Mucosa of descending colon (tissue), 3 donors: ENCODE measurements around the gene NRL. TPM values are rescaled to one million over a fixed set of nuclear protein-coding genes. Genes with fewer than 3 reads are reported as not detected.

Experiments used
- ATAC-seq: fragments of 200-7000 bp; cut with Tn5 transposase; one replicate; pipeline ENCODE4 v1.9.1; 2020; ENCODE audit warnings: mild to moderate bottlenecking, moderate library complexity
- DNase-seq, 3 donors: peaks; one replicate each; pipeline ENCODE4 v3.0.0-alpha.2; 2020
- H3K36me3 ChIP-seq: fragments of 200-600 bp; one replicate; pipeline ENCODE4 v1.8.0; 2021; ENCODE audit warnings: low read depth, mild to moderate bottlenecking
- H3K4me1 ChIP-seq: fragments of 200-600 bp; one replicate; pipeline ENCODE4 v1.8.0; 2021; ENCODE audit warnings: low read depth, mild to moderate bottlenecking
- H3K4me3 ChIP-seq: fragments of 200-600 bp; one replicate; pipeline ENCODE4 v1.8.0; 2021; ENCODE audit warnings: mild to moderate bottlenecking
- H3K9me3 ChIP-seq: fragments of 200-600 bp; one replicate; pipeline ENCODE4 v1.8.0; 2021; ENCODE audit warnings: mild to moderate bottlenecking
- CTCF ChIP-seq: fragments of 200-600 bp; IDR thresholded peaks from one replicate; pipeline ENCODE4 v1.8.0; 2022; ENCODE audit warnings: antibody characterized with exemption, mild to moderate bottlenecking
- intact Hi-C, 2 donors: fragments of 100-400 bp; cut with DNase I in 1 of 2; cut with micrococcal nuclease in 1 of 2; formaldehyde crosslinking; loops; one replicate each; pipeline versions ENCODE4 v1.11.0 to v1.11.1; 2022; cut with DNase I, micrococcal nuclease
- long read RNA-seq, 2 donors: library from polyadenylated mRNA; unstranded; transcript quantifications; one replicate each; pipeline ENCODE4 v2.0.0, GENCODE V29; 2019 to 2021
- total RNA-seq, 3 donors: library from RNA; stranded (reverse); fragmentation: NEBNext Ultra II Directional in 2 of 3; extraction: Animal tissue kit (Norgen Biotek cat#: 25700) in 2 of 3; gene quantifications; one replicate each; pipeline versions ENCODE4 v1.2.1 to v1.2.4, GENCODE V29; 2021 to 2023
- donor health status: DM: no; HTN: no; CAD: no; lungs with moderate emphysema.
- donor health status: DM: no; HTN: no; CAD: no.
- donor health status: DM: no; HTN: yes; CAD: no.

NRL gene
- total RNA-seq: 1 to 10 TPM; 2.3 to 4.5 (median 2.8) TPM
- long read RNA-seq, donor 1, partial matches to known transcripts: 0 of 5 reads
- long read RNA-seq, donor 1, other reads (novel, unspliced or antisense): 5 of 5 reads
- long read RNA-seq, donor 2, partial matches to known transcripts: 0 of 3 reads
- long read RNA-seq, donor 2, other reads (novel, unspliced or antisense): 3 of 3 reads

GRCh38 chr14:24114532-24115421 is at the start of gene NRL, which contains the start of gene DCAF11:
TSS of gene NRL (minus strand) at chr14:24114949. CDS start at chr14:24082848, 32,101 bp downstream.
TSS of gene DCAF11 (plus strand) at chr14:24114777. CDS start at chr14:24115595, 818 bp downstream.
- ATAC-seq (peak; percentile 89), DNase-seq (peak; percentile 98 to 99 (median 98))
- Histone ChIP-seq H3K9me3 (no peaks in the 10 kb centered on the region), H3K36me3 (peaks cover 8% of the 10 kb centered on the region), H3K4me3 (peak within 1 kb of the TSS; percentile 31), H3K4me1 (peaks cover 10% of the 10 kb centered on the region)
- no peak for TF ChIP-seq CTCF
- intact Hi-C loops: no loop called here

- no peak for TF ChIP-seq CTCF
- DNase-seq (peak in 1 of 3 donors; percentile 46), ATAC-seq (no peak)
- intact Hi-C loops: no loop called here
- H3K4me3 ChIP-seq: peak overlapping the region; percentile 31
- no peaks in the 10 kb centered on the region for H3K9me3 ChIP-seq
- H3K36me3 ChIP-seq: peaks cover 1% of the 10 kb centered on the region
- peaks cover 22% of the 10 kb centered on the region for H3K4me1 ChIP-seq
These were observed 47.3 kb upstream of the NRL start for GRCh38 chr14:24162093-24162492.

GRCh38 chr14:24160850-24161804 is 46.4 kb upstream of the NRL start, which contains the start of gene IRF9:
TSS of gene IRF9 (plus strand) at chr14:24161265. CDS start at chr14:24162145, 880 bp downstream.
- DNase-seq: peak; percentile 97 to 100 (median 98)
- TF ChIP-seq CTCF: peak; percentile 93
- intact Hi-C loops: no loop called here
- Histone ChIP-seq H3K36me3 (peaks cover 3% of the 10 kb centered on the region), H3K4me3 (peak within 1 kb of the TSS; percentile 31), H3K4me1 (peaks cover 22% of the 10 kb centered on the region), H3K9me3 (no peaks in the 10 kb centered on the region)
- peak; percentile 95 for ATAC-seq

- no peak for TF ChIP-seq CTCF
- peak; percentile 1 for ATAC-seq
- no peak for DNase-seq
- intact Hi-C loops: no loop called here
- Histone ChIP-seq H3K4me3 (no peak overlapping the region), H3K4me1 (peaks cover 22% of the 10 kb centered on the region), H3K9me3 (no peaks in the 10 kb centered on the region), H3K36me3 (peaks cover 3% of the 10 kb centered on the region)
These were observed 45.7 kb upstream of the NRL start for GRCh38 chr14:24160499-24160849.
